Naive thymus-derived CD4-positive, alpha-beta T cell (primary cell): ENCODE data around the gene FLNC. TPM values are rescaled to one million over a fixed set of nuclear protein-coding genes. Genes with fewer than 3 reads are reported as not detected.

Experiments
- ATAC-seq: fragments of 150-1000 bp; cut with Tn5 transposase; 2 replicates; pipeline ENCODE4 v1.10.0; 2021; ENCODE audit warnings: mild to moderate bottlenecking, moderate library complexity
- CTCF ChIA-PET: fragments of 350-600 bp; sonication (Branson Sonifier 250); formaldehyde crosslinking; loops from one replicate; lab custom pipeline; 2021; ENCODE audit warnings: antibody characterized with exemption; lab: Charles Lee
- POLR2A ChIA-PET: fragments of 350-600 bp; sonication (Branson Sonifier 250); formaldehyde crosslinking; loops from one replicate; lab custom pipeline; 2021; ENCODE audit warnings: antibody characterized with exemption, inconsistent platforms; lab: Charles Lee
- DNase-seq, 9 donors: peaks; one replicate each; pipeline versions ENCODE4 v3.0.0 to v3.0.0-alpha.2; 2020 to 2022; ENCODE audit warnings: mixed read lengths in 1 of 9
- H3K27ac ChIP-seq: one replicate; pipeline ENCODE4 v1.7.0; 2013; ENCODE audit warnings: mild to moderate bottlenecking, low read depth, low read length, moderate library complexity
- H3K27me3 ChIP-seq, 2 donors: one replicate each; pipeline ENCODE4 v1.7.0; 2013; ENCODE audit warnings: low read length in 2 of 2, mild to moderate bottlenecking in 2 of 2, moderate library complexity in 2 of 2; ENCODE audit not compliant: control insufficient read depth in 2 of 2, insufficient read depth in 2 of 2
- H3K36me3 ChIP-seq, 3 experiments: 1 replicate in 2 of 3; 2 replicates in 1 of 3; pipeline ENCODE4 v1.7.0; 2013; ENCODE audit warnings: low read length in 3 of 3, mild to moderate bottlenecking in 3 of 3, moderate library complexity in 1 of 3; ENCODE audit not compliant: insufficient read depth in 3 of 3, control insufficient read depth in 2 of 3
- H3K4me1 ChIP-seq, 2 donors: one replicate each; pipeline ENCODE4 v1.7.0; 2013; ENCODE audit warnings: low read length in 2 of 2, mild to moderate bottlenecking in 2 of 2, moderate library complexity in 1 of 2; ENCODE audit not compliant: control insufficient read depth in 2 of 2, insufficient read depth in 2 of 2
- H3K4me3 ChIP-seq: 2 replicates; pipeline ENCODE4 v1.7.0; 2013; ENCODE audit warnings: mild to moderate bottlenecking, low read length
- H3K9me3 ChIP-seq, 3 experiments: 1 replicate in 2 of 3; 2 replicates in 1 of 3; pipeline ENCODE4 v1.7.0; 2013; ENCODE audit warnings: low read length in 3 of 3; ENCODE audit not compliant: control insufficient read depth in 2 of 3
- H3K27ac Mint-ChIP-seq, 9 donors: one replicate each; pipeline ENCODE4 v1.8.0; 2020 to 2022; ENCODE audit warnings: mixed read lengths in 9 of 9, mild to moderate bottlenecking in 8 of 9, moderate library complexity in 5 of 9, inconsistent platforms in 2 of 9
- H3K27me3 Mint-ChIP-seq, 5 donors: one replicate each; pipeline ENCODE4 v1.8.0; 2021 to 2022; ENCODE audit warnings: mixed read lengths in 5 of 5, mild to moderate bottlenecking in 1 of 5
- H3K36me3 Mint-ChIP-seq, 5 donors: one replicate each; pipeline ENCODE4 v1.8.0; 2020 to 2022; ENCODE audit warnings: mixed read lengths in 5 of 5, mild to moderate bottlenecking in 3 of 5, inconsistent platforms in 1 of 5
- H3K4me1 Mint-ChIP-seq, 7 donors: one replicate each; pipeline ENCODE4 v1.8.0; 2020 to 2022; ENCODE audit warnings: mixed read lengths in 7 of 7, mild to moderate bottlenecking in 3 of 7, inconsistent platforms in 1 of 7
- H3K4me3 Mint-ChIP-seq, 10 donors: one replicate each; pipeline ENCODE4 v1.8.0; 2020 to 2022; ENCODE audit warnings: mild to moderate bottlenecking in 10 of 10, mixed read lengths in 10 of 10, moderate library complexity in 6 of 10, inconsistent platforms in 2 of 10
- H3K9me3 Mint-ChIP-seq, 11 donors: one replicate each; pipeline ENCODE4 v1.8.0; 2020 to 2022; ENCODE audit warnings: mixed read lengths in 11 of 11, mild to moderate bottlenecking in 4 of 11, inconsistent platforms in 1 of 11, moderate library complexity in 1 of 11
- intact Hi-C, 2 donors: fragments of 100-400 bp; cut with micrococcal nuclease; formaldehyde crosslinking; loops; one replicate each; pipeline ENCODE4 v1.15.1; 2023
- polyA plus RNA-seq, 2 donors: library from polyadenylated mRNA; unstranded; fragments of 300-500 nt; fragmentation: Illumina TruSeq; gene quantifications; one replicate each; pipeline ENCODE4 v1.2.3, GENCODE V29; 2021
- total RNA-seq, 6 experiments: library from RNA in 5 of 6; stranded (reverse) in 5 of 6; gene quantifications; 1 replicate in 5 of 6; 2 replicates in 1 of 6; pipeline ENCODE4 v1.2.3 and lab custom pipeline; 2021 to 2026

The FLNC gene
- total and polyA plus RNA-seq, 7 experiments from 2014 or later, result 0.05 to 0.19 TPM; not detected in 5

DNA sequence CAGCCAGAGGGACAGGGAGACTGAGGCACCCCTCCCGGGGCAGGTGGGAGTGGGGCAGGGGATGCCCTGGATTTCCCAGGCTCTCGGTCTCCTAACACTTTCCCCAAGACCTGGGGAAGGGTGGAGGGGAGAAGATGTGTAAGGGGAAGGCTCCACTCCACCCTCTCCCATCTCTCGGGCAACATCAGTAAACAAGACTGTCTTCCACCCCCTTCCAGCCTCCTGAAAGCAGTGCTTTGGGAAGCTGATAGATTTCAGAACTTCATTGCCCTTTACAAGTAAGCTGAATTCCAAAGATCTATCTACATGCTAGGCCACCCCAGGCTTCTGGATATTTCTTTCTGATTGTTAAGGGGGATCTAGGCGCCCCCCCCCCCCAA is 3.7 kb downstream of the FLNC start:
- no peak overlapping the region for H3K4me3 ChIP-seq
- no peaks in the 10 kb centered on the region for H3K9me3 ChIP-seq
- no peaks in the 10 kb centered on the region for H3K36me3 ChIP-seq
- Mint-ChIP-seq H3K4me3 (no peak overlapping the region), H3K36me3 (no peaks in the 10 kb centered on the region), H3K9me3 (no peaks in the 10 kb centered on the region), H3K27ac (no peak overlapping the region), H3K4me1 (peaks cover 5 to 18% (median 13%) of the 10 kb centered on the region in 7 donors), H3K27me3 (peaks cover 7 to 43% (median 13%) of the 10 kb centered on the region in 5 donors)
- ATAC-seq (no peak), DNase-seq (no peak)
- CTCF ChIA-PET, result no interaction called here
- peaks cover 0 to 9% of the 10 kb centered on the region in 2 donors for H3K4me1 ChIP-seq
- H3K27ac ChIP-seq, result no peak overlapping the region
- peaks cover 3 to 8% of the 10 kb centered on the region in 2 donors for H3K27me3 ChIP-seq
- intact Hi-C loops, result no loop called here
- POLR2A ChIA-PET, result interaction anchor here (0.7 to 0.9 kb wide), 2 partner anchors 51 to 69 kb away, joined by 3 to 4 read pairs; no protein-coding TSS in a partner anchor

DNA sequence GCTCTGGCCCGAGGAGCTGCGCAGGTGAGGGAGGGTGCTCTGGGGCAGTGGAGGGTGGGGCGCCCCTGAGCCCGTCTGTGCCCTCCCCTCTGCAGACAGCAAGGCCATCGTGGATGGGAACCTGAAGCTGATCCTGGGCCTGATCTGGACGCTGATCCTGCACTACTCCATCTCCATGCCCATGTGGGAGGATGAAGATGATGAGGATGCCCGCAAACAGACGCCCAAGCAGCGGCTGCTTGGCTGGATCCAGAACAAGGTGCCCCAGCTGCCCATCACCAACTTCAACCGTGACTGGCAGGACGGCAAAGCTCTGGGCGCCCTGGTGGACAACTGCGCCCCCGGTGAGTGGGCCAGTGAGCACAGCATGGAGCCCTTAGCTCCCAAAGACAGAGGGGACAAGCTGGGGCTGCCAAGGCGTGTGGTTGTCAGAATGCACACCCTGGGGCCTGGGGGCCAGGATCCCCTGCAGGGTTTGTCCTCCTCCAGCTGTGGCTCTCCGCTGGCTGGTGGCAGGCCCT is 5.1 kb downstream of the FLNC start:
- ChIA-PET POLR2A (interaction anchor here (0.6 kb wide), 1 partner anchor 79 kb away, joined by 3 read pairs; no protein-coding TSS in a partner anchor), CTCF (no interaction called here)
- Mint-ChIP-seq H3K36me3 (no peaks in the 10 kb centered on the region), H3K4me1 (peaks cover 0 to 9% (median 6%) of the 10 kb centered on the region in 7 donors), H3K27ac (no peak overlapping the region), H3K4me3 (no peak overlapping the region), H3K9me3 (no peaks in the 10 kb centered on the region), H3K27me3 (peaks cover 0 to 33% (median 4%) of the 10 kb centered on the region in 5 donors)
- no peak for ATAC-seq
- no peaks in the 10 kb centered on the region for H3K9me3 ChIP-seq
- H3K4me1 ChIP-seq, result no peaks in the 10 kb centered on the region
- no peak for DNase-seq
- H3K4me3 ChIP-seq, result no peak overlapping the region
- intact Hi-C loops, result no loop called here
- H3K36me3 ChIP-seq, result no peaks in the 10 kb centered on the region
- no peak overlapping the region for H3K27ac ChIP-seq
- H3K27me3 ChIP-seq, result no peaks in the 10 kb centered on the region

DNA sequence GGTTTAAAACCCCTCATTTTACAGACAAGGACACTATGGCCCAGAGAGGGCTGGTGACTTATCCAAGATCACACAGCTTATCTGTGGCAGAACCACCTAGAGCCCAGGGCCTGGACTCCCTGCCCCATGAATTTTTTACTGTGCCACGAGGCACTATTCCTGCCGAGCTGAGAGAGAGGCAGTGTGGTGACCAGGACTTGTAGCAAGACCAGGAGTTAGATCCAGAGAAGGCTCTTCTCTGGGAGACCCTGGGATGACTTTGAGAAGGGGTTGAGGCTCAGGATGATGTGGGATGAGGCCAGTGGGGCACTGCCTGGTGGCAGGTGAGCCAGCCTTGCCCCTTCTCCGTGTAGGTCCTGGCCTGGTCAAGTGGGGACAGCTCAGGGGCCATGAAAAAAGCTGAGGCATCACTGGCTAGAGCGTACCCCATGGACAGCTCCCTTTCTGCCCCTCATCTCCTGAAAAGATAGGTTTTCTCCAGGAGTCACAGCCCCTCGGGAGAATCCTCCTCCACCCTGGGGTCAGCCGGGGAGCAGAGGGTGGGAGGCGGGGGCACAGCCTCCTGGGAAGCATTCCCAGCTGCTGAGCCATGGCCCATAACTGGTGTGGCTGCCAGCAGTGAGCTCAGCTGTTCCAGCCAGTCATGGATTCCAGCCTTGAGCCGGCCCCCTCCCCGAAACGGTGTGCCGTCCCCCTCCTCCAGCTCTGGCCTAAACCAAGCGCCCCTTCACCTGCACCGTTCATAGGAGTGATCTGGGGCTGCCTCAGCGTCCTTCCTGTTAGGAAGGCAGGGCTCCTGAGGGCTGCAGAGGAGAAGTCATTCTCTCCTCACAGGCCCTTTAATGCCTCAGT is 5.8 kb downstream of the FLNC start:
- no peak for ATAC-seq
- Mint-ChIP-seq H3K9me3 (no peaks in the 10 kb centered on the region), H3K27me3 (peaks cover 0 to 27% (median 0%) of the 10 kb centered on the region in 5 donors), H3K4me3 (no peak overlapping the region), H3K27ac (no peak overlapping the region), H3K36me3 (no peaks in the 10 kb centered on the region), H3K4me1 (peaks cover 0 to 4% (median 0%) of the 10 kb centered on the region in 7 donors)
- CTCF ChIA-PET, result no interaction called here
- Histone ChIP-seq H3K36me3 (no peaks in the 10 kb centered on the region), H3K9me3 (no peaks in the 10 kb centered on the region), H3K4me1 (no peaks in the 10 kb centered on the region), H3K27ac (no peak overlapping the region), H3K4me3 (no peak overlapping the region), H3K27me3 (no peaks in the 10 kb centered on the region)
- POLR2A ChIA-PET, result no interaction called here
- intact Hi-C loops, result no loop called here
- no peak for DNase-seq

DNA sequence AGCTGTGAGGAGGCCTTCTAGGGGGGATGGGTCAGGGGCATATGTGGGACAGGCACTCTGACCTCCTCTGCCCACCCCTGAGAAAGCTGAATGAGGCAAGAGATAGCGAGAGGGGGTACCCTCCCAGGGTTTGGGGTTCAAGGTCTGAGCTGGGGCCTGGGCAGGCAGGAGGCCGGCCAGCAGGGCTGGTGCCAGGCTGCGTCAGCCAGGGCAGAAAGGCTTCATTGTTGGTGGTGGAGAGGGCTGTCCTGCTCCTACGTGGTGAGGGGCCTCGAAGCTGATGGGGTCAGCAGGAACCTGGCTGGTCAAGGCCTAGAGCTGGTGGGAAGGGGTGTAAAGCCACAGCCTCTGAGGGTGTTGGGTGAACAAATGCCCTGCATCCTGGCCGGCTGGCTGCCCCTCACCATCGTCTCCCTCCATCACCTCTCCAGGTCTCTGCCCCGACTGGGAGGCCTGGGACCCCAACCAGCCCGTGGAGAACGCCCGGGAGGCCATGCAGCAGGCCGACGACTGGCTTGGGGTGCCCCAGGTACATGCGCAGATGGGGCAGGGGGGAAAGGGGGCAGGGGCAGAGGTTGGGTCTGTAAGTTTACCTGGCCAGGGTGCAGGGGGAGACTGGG is 6.6 kb downstream of the FLNC start:
- Mint-ChIP-seq H3K27ac (no peak overlapping the region), H3K36me3 (no peaks in the 10 kb centered on the region), H3K9me3 (no peaks in the 10 kb centered on the region), H3K4me3 (no peak overlapping the region), H3K27me3 (peaks cover 0 to 19% (median 0%) of the 10 kb centered on the region in 5 donors), H3K4me1 (no peaks in the 10 kb centered on the region)
- no peaks in the 10 kb centered on the region for H3K9me3 ChIP-seq
- ATAC-seq, result no peak
- no peak for DNase-seq
- H3K4me3 ChIP-seq, result no peak overlapping the region
- CTCF ChIA-PET, result no interaction called here
- no peak overlapping the region for H3K27ac ChIP-seq
- H3K36me3 ChIP-seq, result no peaks in the 10 kb centered on the region
- intact Hi-C loops, result no loop called here
- no peaks in the 10 kb centered on the region for H3K4me1 ChIP-seq
- POLR2A ChIA-PET, result no interaction called here
- no peaks in the 10 kb centered on the region for H3K27me3 ChIP-seq

DNA sequence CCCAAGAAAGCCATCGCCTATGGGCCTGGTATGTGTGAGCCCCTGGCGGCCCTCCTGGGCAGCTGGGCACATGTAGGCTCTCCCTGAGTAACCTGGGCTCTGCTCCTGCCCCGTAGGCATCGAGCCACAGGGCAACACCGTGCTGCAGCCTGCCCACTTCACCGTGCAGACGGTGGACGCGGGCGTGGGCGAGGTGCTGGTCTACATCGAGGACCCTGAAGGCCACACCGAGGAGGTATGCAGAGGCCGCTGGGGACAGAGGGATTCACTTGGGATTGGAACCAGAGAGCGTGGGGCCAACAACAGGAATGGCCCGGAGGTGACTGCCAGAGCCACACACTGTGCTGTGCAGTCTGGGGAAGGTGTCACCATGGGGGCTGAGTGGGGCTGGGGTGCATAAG is 7.3 kb downstream of the FLNC start:
- Mint-ChIP-seq H3K27me3 (peaks cover 0 to 14% (median 0%) of the 10 kb centered on the region in 5 donors), H3K4me1 (peaks cover 0 to 2% (median 0%) of the 10 kb centered on the region in 7 donors), H3K27ac (peak overlapping the region in 1 of 9 donors; percentile 47), H3K9me3 (no peaks in the 10 kb centered on the region), H3K4me3 (no peak overlapping the region), H3K36me3 (no peaks in the 10 kb centered on the region)
- H3K4me1 ChIP-seq, result no peaks in the 10 kb centered on the region
- ChIA-PET CTCF (no interaction called here), POLR2A (no interaction called here)
- H3K27me3 ChIP-seq, result no peaks in the 10 kb centered on the region
- H3K36me3 ChIP-seq, result no peaks in the 10 kb centered on the region
- H3K27ac ChIP-seq, result no peak overlapping the region
- intact Hi-C loops, result no loop called here
- no peaks in the 10 kb centered on the region for H3K9me3 ChIP-seq
- no peak overlapping the region for H3K4me3 ChIP-seq
- no peak for DNase-seq
- ATAC-seq, result no peak

DNA sequence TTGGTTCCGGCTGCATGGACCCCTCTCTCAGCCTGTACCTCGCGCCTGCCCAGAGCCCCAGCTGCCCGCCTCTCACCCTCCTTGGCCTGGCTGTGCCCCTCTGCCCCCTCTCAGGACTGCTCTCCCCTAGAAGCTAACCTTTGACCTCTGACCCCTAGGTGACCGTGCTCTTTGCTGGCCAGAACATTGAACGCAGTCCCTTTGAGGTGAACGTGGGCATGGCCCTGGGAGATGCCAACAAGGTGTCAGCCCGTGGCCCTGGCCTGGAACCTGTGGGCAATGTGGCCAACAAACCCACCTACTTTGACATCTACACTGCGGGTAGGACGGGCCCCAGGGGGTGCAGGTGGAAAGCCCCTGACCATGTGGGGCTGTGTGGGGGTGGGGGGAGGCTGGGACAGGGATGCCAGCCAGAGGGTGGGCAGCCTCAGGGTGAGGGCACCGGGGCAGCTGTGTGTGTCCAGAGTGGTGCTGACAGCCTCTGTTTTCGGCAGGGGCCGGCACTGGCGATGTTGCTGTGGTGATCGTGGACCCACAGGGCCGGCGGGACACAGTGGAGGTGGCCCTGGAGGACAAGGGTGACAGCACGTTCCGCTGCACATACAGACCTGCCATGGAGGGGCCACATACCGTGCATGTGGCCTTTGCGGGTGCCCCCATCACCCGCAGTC is 8.0 kb downstream of the FLNC start:
- DNase-seq (no peak), ATAC-seq (no peak)
- Mint-ChIP-seq H3K27ac (peak overlapping the region in 1 of 9 donors; percentile 47), H3K36me3 (no peaks in the 10 kb centered on the region), H3K4me1 (peaks cover 0 to 2% (median 0%) of the 10 kb centered on the region in 7 donors), H3K4me3 (no peak overlapping the region), H3K27me3 (peaks cover 0 to 12% (median 0%) of the 10 kb centered on the region in 5 donors), H3K9me3 (no peaks in the 10 kb centered on the region)
- CTCF ChIA-PET, result no interaction called here
- POLR2A ChIA-PET, result no interaction called here
- Histone ChIP-seq H3K27ac (no peak overlapping the region), H3K4me1 (no peaks in the 10 kb centered on the region), H3K27me3 (no peaks in the 10 kb centered on the region), H3K36me3 (no peaks in the 10 kb centered on the region), H3K4me3 (no peak overlapping the region), H3K9me3 (no peaks in the 10 kb centered on the region)
- intact Hi-C loops, result no loop called here
